Myocyte (in vitro differentiated cells): Measurements from ENCODE around the gene ALDH18A1. TPM values are rescaled to one million over a fixed set of nuclear protein-coding genes. Genes with fewer than 3 reads are reported as not detected.

ENCODE experiments used
- DNase-seq: peaks from one replicate; pipeline ENCODE4 v3.0.0-alpha.2; 2012; ENCODE audit warnings: low read depth
- total RNA-seq: library from RNA; depleted of rRNA; stranded (reverse); fragments of >200 nt; gene quantifications from 2 replicates; pipeline ENCODE4 v1.2.3, GENCODE V29; 2014

ALDH18A1 gene
- total RNA-seq, 1 donor from 2014 or later = 56.5 TPM

GRCh38 chr10:95559471-95559870 is 97.0 kb downstream of the ALDH18A1 start:
- DNase-seq = peak; percentile 62

GRCh38 chr10:95558593-95559320 is 97.8 kb downstream of the ALDH18A1 start:
- DNase-seq = no peak

GRCh38 chr10:95556994-95557767 is 99.3 kb downstream of the ALDH18A1 start:
- no peak for DNase-seq

Other genes with a start within 250 kb of the ALDH18A1 start
- gene SORBS1, start 95.3 kb downstream of the ALDH18A1 start, total RNA-seq = 42.4 and 112 TPM in 2 replicates
- 33.9 and 35.4 TPM in 2 replicates for gene TCTN3, start 37.2 kb upstream of the ALDH18A1 start, total RNA-seq
- gene ENTPD1, start 99.5 kb upstream of the ALDH18A1 start, total RNA-seq = 0.21 and 1.0 TPM in 2 replicates